K562 (cell line): ENCODE measurements around the gene SIGLEC9. TPM values are rescaled to one million over a fixed set of nuclear protein-coding genes. Genes with fewer than 3 reads are reported as not detected.
A peak's percentile ranks its signal among the peaks of the same experiment; 100 is the strongest.

Experiments used
- ARID1B ChIP-seq: fragments of 450-650 bp; IDR thresholded peaks from 2 replicates; pipeline ENCODE4 v1.6.1; 2016; ENCODE audit warnings: antibody characterized with exemption, mild to moderate bottlenecking, inconsistent platforms
- CREB5 ChIP-seq: fragments of 250-450 bp; sonication (Bioruptor Pico); IDR thresholded peaks from 2 replicates; pipeline ENCODE4 v1.5.0; 2020; ENCODE audit warnings: mild to moderate bottlenecking
- E2F5 ChIP-seq: sonication (generic); formaldehyde crosslinking; IDR thresholded peaks from 2 replicates; pipeline ENCODE4 v1.8.0; 2022; ENCODE audit warnings: mild to moderate bottlenecking, missing genetic modification reagents
- MAFF ChIP-seq: IDR thresholded peaks from 2 replicates; pipeline ENCODE4 v1.6.1; 2012; ENCODE audit warnings: low read length, improper control_type of control experiment
- MTA3 ChIP-seq: fragments of 450-650 bp; formaldehyde crosslinking; IDR thresholded peaks from 2 replicates; pipeline ENCODE4 v1.6.1; 2017; ENCODE audit warnings: mild to moderate bottlenecking, borderline replicate concordance
- MYC ChIP-seq, 2 experiments: fragments of 250-450 bp in 1 of 2; sonication (Bioruptor Pico) in 1 of 2; IDR thresholded peaks; 2 replicates each; pipeline versions ENCODE4 v1.5.1 to v1.6.1; 2012 to 2021; ENCODE audit warnings: low read depth in 2 of 2, borderline replicate concordance in 1 of 2, improper control_type of control experiment in 1 of 2, low read length in 1 of 2, mild to moderate bottlenecking in 1 of 2, moderate library complexity in 1 of 2
- NR2C2 ChIP-seq, 2 experiments: fragments of 200-800 bp in 1 of 2; sonication (Bioruptor generic) in 1 of 2; sonication (generic) in 1 of 2; formaldehyde crosslinking in 1 of 2; IDR thresholded peaks; 2 replicates each; pipeline versions ENCODE4 v1.6.1 to v1.8.0; 2016 to 2022; ENCODE audit warnings: mild to moderate bottlenecking in 1 of 2, missing compliant biosample characterization in 1 of 2, missing genetic modification characterization in 1 of 2, missing genetic modification reagents in 1 of 2
- PHF8 ChIP-seq: fragments of 200-600 bp; sonication (generic); IDR thresholded peaks from 2 replicates; pipeline ENCODE4 v1.6.1; 2012; ENCODE audit warnings: mixed run types, mild to moderate bottlenecking, inconsistent platforms, low read length, moderate library complexity, borderline replicate concordance
- PKNOX1 ChIP-seq: fragments of 450-650 bp; IDR thresholded peaks from 2 replicates; pipeline ENCODE4 v1.6.1; 2016
- RAD51 ChIP-seq: fragments of 450-650 bp; IDR thresholded peaks from 2 replicates; pipeline ENCODE4 v1.7.1; 2016; ENCODE audit warnings: low read depth, mild to moderate bottlenecking, borderline replicate concordance
- SMARCA5 ChIP-seq: fragments of 450-650 bp; IDR thresholded peaks from 2 replicates; pipeline ENCODE4 v1.6.1; 2016
- THRA ChIP-seq: fragments of 450-650 bp; IDR thresholded peaks from 2 replicates; pipeline ENCODE4 v1.6.1; 2017; ENCODE audit warnings: mild to moderate bottlenecking, moderate library complexity
- ZBTB12 ChIP-seq: fragments of 250-450 bp; sonication (Bioruptor Pico); IDR thresholded peaks from 2 replicates; pipeline ENCODE4 v1.4.0; 2020
- ZMIZ1 ChIP-seq, 2 experiments: fragments of 150-350 bp in 1 of 2; IDR thresholded peaks; 2 replicates each; pipeline ENCODE4 v1.6.1; 2012 to 2016; ENCODE audit warnings: low read depth in 2 of 2, low read length in 2 of 2, mild to moderate bottlenecking in 1 of 2, moderate library complexity in 1 of 2
- ZNF197 ChIP-seq: fragments of 200-800 bp; sonication (Bioruptor generic); IDR thresholded peaks from 2 replicates; pipeline ENCODE4 v1.6.1; 2016; ENCODE audit warnings: low read depth, missing genetic modification characterization, missing compliant biosample characterization
- ZNF253 ChIP-seq: fragments of 250-450 bp; sonication (Bioruptor Pico); conservative IDR thresholded peaks from 2 replicates; pipeline ENCODE4 v1.6.1; 2021; ENCODE audit warnings: mild to moderate bottlenecking
- polyA plus RNA-seq, 8 experiments: library from polyadenylated mRNA; depleted of rRNA in 4 of 8; stranded (reverse) in 5 of 8; unstranded in 3 of 8; fragments of >200 nt; fragmentation: Nextera tagmentation in 2 of 8; fragmentation: Illumina TruSeq in 1 of 8; extraction: Ambion mirVana in 2 of 8; extraction: Trizol in 1 of 8; gene quantifications; 2 replicates each; pipeline versions ENCODE4 v1.2.1 to v1.2.3, GENCODE V29; 2011 to 2014; ENCODE audit warnings: inconsistent platforms in 1 of 8, missing spikeins in 1 of 8
- total RNA-seq, 7 experiments: library from RNA; depleted of rRNA in 6 of 7; stranded (reverse); fragments of >200 nt in 6 of 7; fragmentation: Illumina TruSeq in 2 of 7; extraction: Trizol in 2 of 7; gene quantifications; 2 replicates each; pipeline versions ENCODE4 v1.2.1 to v1.2.3, GENCODE V29; 2011 to 2021; ENCODE audit warnings: low replicate concordance in 1 of 7

SIGLEC9 gene
- total and polyA plus RNA-seq, 9 of the 15 experiments (the other 6 are each of a cell fraction or from before 2014, with no cell fraction given) = 0.09 to 0.34 (median 0.22) TPM; not detected in 4

- TF ChIP-seq ZBTB12 (CRISPR knock-in tag) (peak; percentile 56; the same call in 1 of the 2 replicates), THRA (no peak), RAD51 (no peak), MAFF (no peak), PKNOX1 (peak; percentile 90), NR2C2 (CRISPR knock-in tag; IDR thresholded peaks at IDR 0.05) (peak; percentile 77), NR2C2 (tag; IDR thresholded peaks at IDR 0.05) (peak; percentile 96), ARID1B (peak; percentile 56; the same call in 1 of the 2 replicates), ZNF253 (CRISPR knock-in tag) (no peak), MYC (IDR thresholded peaks at IDR 0.05; ENCODE audit: low read depth, low read length) (peak; percentile 98), MYC (CRISPR knock-in tag; IDR thresholded peaks at IDR 0.05; ENCODE audit: borderline replicate concordance, low read depth) (peak; percentile 94), SMARCA5 (no peak), PHF8 (peak; percentile 89), MTA3 (peak; percentile 71; the same call in 1 of the 2 replicates), E2F5 (CRISPR knock-in tag) (peak; percentile 49; the same call in 1 of the 2 replicates), ZMIZ1 (IDR thresholded peaks at IDR 0.05; ENCODE audit: low read depth in 2 of 2, low read length in 2 of 2) (no peak), ZNF197 (CRISPR knock-in tag) (no peak; the same call in 1 of the 2 replicates), CREB5 (CRISPR knock-in tag) (no peak)
Observed at GRCh38 chr19:51108066-51108804, 16.5 kb upstream of the SIGLEC9 start, which contains the start of gene CTU1 (continued).
